Stomach (tissue), 4 donors: Measurements from ENCODE around the gene PDLIM3.

Experiments
- EP300 ChIP-seq: sonication (generic); formaldehyde crosslinking; IDR thresholded peaks from one replicate; pipeline ENCODE4 v1.6.1; 2017; ENCODE audit warnings: antibody characterized with exemption
- POLR2A ChIP-seq, 4 donors: fragments of 450-650 bp; IDR thresholded peaks; one replicate each; pipeline ENCODE4 v1.6.1; 2016; ENCODE audit warnings: antibody characterized with exemption in 4 of 4, control low read depth in 2 of 4, mild to moderate bottlenecking in 1 of 4, moderate library complexity in 1 of 4
- TF ChIP-seq, protein P1 (sequence below), 7 experiments: fragments of 450-650 bp in 4 of 7; fragments of 200-600 bp in 3 of 7; sonication (generic) in 3 of 7; IDR thresholded peaks; one replicate each; pipeline ENCODE4 v1.5.1; 2016 to 2019; ENCODE audit warnings: antibody characterized with exemption in 7 of 7, control low read depth in 2 of 7, mild to moderate bottlenecking in 1 of 7

DNA sequence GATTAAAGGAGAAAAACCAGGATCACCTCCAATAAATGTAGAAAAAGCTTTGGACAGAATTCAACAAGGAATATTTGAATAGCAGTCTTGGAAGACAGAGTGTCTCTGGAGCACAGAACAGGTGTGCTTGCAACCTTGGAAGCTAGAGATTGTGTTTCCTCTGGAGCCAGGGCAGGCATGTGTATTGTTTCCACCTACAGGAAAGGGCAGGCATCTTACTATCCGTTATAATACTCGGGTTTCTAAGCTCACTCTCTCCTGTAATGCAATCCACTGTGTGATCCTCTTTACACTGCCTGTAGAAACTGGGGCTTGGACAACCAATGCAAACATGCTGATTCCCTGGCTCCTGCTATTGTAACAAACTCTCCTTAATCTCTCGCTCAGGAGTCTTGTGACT lies 78.2 kb downstream of the PDLIM3 start:
- TF ChIP-seq, protein P1, sequence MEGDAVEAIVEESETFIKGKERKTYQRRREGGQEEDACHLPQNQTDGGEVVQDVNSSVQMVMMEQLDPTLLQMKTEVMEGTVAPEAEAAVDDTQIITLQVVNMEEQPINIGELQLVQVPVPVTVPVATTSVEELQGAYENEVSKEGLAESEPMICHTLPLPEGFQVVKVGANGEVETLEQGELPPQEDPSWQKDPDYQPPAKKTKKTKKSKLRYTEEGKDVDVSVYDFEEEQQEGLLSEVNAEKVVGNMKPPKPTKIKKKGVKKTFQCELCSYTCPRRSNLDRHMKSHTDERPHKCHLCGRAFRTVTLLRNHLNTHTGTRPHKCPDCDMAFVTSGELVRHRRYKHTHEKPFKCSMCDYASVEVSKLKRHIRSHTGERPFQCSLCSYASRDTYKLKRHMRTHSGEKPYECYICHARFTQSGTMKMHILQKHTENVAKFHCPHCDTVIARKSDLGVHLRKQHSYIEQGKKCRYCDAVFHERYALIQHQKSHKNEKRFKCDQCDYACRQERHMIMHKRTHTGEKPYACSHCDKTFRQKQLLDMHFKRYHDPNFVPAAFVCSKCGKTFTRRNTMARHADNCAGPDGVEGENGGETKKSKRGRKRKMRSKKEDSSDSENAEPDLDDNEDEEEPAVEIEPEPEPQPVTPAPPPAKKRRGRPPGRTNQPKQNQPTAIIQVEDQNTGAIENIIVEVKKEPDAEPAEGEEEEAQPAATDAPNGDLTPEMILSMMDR (IDR thresholded peaks at IDR 0.05) = no peak
- TF ChIP-seq EP300 = no peak
- no peak for TF ChIP-seq POLR2A (IDR thresholded peaks at IDR 0.05)
